Suppressor macrophage treated with lipopolysaccharide for 1 hour (primary cell): ENCODE measurements around the gene TSPYL4.

ENCODE experiments used
- DNase-seq, 3 donors: peaks; one replicate each; pipeline ENCODE4 v3.0.0-alpha.2; 2020 to 2022

TSPYL4 gene

DNA sequence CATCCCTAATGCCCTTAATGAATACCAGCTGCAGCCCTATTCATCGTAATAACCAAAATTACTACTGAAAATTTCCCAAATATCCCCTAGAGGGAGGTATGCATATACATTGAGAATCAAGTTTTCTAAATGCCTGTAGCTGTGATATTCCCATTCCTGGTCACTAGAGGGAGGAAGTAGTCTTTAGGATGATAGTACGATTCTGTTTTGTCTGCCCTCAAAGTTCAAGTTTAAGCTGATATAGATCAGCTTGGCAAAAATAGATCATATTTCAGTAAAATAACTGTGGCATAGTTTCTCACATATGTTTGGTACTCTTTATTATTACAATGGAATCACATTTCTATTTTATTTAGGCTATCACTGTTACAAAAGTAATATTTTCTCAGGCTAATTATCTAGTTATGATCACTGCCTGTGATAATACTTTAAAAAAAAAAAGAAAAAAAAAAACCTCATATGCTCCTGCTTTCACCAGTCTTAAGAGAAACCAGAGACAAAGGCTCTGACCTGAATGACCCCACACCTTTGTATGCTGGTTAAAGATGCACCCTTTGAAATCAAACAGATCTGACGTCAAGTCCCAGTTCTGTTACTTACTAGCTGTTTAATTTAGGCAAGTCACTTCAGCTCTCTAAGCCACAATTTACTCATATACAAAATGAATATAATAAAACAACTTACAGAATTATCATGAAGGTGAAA lies 14.9 kb upstream of the TSPYL4 start:
- DNase-seq: peak; percentile 68 to 89 (median 87)

DNA sequence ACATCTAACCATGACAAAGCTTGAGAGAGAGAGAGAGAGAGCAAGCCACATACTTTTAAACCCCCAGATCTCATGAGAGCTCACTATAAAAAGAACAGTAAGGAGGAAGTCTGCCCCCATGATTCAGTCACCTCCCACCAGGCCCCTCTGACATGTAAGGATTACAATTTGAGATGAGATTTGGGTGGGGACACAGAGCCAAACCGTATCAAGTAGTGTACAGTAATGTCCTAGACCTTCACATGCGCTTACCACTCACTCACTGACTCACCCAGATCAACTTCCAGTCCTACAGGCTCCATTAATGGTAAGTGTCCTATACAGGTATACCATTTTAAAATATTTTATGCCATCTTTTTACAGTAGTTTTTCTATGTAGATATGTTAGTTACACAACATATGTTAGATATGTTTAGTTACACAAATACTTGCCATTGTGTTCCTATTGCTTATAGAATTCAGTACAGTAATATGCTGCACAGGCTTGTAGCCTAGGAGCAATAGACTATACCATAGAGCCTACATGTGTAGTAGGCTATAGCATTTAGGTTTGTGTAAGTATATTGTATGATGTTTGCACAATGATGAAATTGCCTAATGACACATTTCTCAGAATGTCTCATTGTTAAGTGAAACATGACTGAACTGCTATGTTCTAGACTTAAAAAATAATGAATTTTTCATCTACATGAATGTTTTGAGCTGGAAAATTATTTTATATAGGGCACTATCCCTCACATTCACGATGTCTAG lies 14.1 kb upstream of the TSPYL4 start:
- no peak for DNase-seq

DNA sequence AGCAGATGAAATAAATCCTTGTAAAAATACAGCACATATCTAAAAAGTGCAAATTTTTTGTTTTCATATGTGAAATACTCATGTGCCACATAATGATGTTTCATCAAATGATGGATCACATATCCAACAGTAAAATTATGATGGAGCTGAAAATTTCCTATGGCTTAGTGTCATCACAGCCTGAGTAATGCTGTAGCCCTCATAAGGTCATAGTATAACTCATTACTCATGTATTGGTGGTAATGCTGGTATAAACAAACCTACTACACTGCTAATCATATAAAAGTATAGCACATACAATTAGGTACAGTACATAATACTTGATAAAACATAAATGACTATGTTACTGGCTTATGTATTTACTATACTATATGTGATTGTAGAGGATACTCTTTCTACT lies 12.9 kb upstream of the TSPYL4 start:
- DNase-seq: peak in 1 of 3 donors; percentile 36

DNA sequence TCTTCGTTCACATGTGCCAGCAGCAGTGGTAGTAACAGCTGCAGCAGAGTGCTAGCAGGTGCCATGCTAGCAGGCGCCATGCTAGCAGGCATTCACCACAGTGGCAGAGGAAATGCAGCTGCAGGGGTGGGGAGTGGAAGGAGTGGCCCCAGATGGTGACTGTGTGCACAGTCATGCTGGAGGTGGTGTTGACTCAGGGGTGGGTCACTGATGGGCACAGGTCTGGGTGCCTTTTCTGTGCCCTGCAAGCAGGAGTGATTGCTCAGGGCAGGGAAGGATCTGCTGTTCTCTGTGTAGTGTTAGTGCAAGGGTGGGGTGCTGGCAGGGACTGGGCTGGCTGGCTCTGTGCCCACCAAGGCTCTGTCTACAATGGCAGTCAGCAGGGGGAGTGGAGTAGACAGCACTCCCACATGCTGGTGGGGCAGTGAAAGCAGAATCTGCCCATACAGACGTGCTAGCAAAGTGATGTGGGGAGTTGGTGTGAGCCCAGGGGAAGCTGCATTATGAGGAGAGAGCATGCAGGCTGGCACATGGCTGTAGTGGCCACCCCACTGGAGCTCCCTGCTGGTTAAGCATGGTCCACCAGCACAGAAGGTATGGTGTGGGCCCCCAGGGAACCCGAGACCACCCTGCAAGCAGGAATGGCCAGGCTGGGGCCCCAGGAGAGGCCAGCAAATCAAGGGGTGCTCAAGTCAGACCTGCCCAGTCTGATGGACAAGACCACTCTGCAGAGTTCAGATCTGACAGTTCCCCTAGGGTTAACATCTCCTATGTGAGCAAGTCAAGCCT lies 11.4 kb upstream of the TSPYL4 start:
- DNase-seq: no peak

DNA sequence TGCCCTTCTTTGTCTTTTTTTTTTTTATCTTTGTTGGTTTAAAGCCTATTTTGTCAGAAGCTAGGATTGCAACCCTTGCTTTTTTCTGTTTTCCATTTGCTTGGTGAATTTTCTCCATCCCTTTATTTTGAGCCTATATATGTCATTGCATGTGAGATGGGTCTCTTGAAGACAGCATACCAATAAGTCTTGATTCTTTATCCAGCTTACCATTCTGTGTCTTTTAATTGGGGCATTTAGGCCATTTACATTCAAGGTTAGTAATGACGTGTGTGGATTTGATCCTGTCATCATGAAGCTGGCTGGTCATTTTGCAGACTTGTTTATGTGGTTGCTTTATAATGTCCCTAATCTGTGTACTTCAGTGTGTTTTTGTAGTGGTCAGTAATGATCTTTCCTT lies 9.5 kb upstream of the TSPYL4 start:
- DNase-seq: no peak

DNA sequence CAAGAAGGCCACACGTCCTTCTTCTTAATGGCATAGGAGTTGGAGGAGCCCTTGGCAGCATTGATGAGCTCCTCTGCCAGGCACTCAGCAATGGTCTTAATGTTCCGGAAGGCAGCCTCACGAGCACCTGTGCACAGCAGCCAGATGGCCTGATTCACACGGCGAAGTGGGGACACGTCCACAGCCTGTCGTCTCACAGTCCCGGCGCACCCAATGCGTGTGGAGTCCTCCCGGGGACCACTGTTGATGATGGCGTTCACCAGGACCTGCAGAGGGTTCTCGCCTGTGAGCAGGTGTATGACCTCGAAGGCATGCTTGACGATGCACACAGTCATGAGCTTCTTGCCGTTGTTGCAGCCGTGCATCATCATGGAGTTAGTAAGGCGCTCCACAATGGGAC lies 4.6 kb upstream of the TSPYL4 start:
- DNase-seq: no peak

DNA sequence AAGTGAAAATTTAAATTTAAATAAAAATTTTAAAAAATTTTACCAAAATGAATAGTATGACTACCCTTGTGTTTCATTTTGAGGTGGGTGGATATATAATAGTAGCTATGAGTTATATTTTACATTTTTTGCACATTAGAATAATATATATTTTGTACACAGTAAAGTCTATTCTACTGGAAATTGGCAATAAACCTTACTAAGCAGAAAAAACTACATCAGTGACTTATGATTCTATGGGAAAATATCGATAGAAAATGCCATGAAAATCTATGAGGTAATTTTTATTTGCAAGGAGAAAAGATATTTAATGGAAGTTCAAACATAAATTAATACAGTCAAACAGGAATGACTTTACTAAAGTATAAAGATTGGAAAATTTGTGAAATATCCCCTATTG lies 2.8 kb upstream of the TSPYL4 start:
- DNase-seq: no peak

DNA sequence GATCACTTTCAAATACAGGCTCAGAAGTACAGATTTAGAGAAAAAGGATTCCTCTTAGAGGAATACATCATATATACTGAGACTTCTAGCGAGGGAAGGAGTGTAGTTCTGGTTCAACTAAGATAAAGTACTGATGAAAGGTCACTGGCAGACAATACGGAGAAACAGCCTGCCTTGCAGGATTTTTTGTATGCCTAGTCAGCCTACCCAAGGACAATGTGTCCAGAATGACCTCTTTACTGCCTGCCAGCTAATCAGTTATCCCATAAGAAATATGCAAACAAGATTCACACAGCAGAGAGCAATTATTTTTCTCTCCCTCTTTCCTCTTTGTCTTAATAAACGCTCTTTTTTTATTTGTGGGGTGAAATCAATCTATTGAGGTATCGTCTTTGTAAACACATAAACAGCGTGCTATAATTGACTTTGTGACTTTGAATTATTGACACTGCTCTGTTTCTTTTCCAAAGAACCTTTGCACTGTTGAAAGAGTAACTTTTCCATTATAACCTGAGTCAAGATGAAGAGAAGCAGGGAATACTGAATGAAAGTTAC lies 1.4 kb upstream of the TSPYL4 start:
- DNase-seq: no peak

DNA sequence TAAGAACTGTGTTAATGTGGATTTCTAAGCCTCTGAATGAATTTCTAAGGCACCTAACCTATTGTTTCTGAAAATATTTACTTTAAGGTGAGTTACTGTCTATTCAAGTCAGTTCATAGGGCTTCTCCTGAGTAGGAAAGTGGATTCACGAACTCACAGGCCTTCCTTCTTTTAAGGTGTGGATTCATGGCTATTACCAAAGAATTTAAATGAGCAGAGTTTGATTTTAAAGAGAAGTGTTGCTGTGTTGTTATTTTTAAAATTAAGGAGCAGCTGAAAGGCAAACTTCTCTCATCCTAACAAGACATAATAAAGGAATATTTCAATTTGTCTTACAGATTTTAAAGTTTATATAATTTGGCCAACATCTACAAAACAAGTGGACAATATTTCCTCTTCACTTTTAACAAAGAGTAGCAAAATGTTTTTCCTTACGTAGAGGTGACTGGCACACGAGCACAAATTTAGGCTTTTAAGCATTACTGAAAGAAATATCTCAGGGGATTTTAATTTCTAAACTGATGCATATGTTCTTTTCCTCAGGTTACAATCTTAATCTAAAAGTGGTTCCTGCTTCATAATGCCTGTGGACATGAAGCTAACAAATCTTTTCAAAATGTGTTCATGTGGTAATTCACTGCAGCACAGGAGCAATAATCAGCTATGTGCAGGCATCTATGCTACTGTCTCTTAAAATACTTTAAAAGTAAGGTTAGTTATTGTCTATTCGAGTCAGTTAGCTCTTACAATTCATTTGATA lies 602 bp upstream of the TSPYL4 start:
- no peak for DNase-seq

DNA sequence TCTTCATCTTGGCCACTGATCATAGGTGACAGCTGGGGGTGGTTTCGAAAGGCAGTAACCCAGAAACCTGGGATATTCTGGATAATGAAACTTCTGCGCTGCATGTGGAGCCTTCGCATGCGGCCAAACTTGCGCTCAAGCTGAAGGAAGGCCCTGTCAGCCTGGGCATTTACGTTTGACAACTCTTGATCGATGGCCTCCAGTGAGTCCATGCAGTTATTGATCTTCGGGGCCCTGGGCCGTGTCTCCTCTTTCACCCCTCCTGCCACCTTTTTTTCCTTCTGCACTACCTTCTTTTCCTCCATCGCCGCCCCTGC lies 729 bp downstream of the TSPYL4 start:
- no peak for DNase-seq

DNA sequence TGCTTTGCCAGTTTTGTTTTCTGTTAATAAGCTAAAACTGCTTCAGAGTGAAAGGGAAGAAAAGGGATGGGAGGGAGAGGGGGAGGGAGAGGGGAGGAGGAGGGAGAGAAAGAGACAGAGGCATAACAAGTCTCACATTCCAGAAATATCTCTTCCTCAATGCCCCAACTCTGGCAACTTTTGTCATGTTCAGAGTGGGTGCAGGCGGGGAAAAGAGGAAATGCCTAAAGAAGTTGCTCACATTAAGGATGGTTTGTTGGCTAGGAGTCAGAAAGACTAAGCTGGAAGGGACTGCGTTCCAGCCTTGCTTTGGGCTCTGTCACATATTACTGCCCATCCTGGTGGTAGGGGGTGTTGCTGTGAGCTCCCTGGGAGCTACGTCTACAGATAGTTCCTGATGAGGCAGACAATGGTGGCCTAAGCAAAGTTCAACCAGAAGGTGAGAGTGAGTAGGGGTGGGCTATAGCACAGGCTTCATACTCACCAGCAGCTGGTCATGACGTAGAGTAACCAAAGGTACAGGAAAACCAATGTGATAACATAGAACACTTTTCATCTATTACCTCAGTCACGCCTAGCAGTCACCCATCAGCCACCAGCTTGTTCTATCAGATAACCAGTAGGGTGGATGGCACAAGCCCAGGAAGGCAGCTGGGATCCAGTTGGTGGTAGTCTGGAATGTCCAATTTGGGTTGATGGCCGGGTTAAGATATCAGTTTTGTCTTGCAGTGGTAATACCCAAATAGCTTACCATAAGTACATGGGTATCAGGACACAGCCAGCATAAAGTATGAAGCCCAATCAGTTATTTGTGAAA lies 2.1 kb downstream of the TSPYL4 start:
- peak; percentile 24 to 46 (median 44) for DNase-seq

DNA sequence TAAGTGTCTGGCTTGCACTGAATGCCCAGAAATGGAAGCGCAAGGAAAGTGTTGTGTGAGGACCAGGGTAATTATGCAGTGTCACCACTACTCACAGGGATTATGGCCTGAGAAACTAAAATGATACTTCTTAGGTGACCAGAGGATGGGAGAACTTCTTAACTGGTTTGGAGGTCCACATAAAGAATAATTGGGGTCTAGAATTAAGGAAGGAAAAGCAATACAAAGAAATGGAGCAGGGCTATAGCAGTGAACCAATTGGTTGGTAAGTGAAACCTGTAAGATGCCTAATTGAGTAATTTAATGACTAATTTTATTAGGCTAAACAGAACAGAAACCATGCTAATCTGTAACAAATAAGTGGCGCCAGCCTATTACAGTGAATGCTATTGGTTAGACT lies 5.3 kb downstream of the TSPYL4 start:
- no peak for DNase-seq

DNA sequence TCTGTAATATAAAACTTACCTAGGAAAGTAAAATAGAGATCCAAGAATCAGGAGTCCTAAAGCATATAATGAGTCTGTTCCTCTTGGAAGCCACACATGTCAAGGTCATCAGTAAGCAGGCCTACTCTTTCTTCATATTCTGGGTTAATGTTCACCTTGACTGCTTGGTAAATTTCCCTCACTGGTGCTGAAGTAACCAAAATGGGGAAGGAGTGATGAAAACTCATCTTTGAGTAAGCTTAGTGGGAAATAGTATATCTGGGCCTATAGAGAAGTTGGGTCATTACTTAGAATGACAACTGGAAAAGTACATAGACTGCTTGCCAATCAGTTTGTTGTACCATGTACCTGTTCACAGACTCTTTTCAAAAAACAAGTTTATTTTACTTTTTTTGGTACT lies 6.6 kb downstream of the TSPYL4 start:
- no peak for DNase-seq

DNA sequence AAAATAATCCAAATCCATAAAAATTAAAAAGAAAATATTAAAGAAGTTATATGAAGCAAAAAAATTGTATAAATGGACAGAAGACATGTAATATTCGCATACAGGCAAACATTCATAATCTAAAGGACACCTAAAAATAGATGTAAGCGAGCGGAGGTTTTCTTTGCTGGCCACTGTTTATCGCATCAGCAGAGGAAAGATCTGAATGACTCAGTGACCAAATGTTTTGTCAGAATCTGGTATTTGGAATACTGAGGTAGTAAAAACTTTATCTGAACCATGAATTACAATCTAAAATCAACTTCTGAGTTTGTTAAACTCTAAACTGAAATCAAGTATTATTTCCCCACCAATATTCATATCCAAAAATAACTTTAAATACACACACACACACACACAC lies 7.8 kb downstream of the TSPYL4 start:
- no peak for DNase-seq

DNA sequence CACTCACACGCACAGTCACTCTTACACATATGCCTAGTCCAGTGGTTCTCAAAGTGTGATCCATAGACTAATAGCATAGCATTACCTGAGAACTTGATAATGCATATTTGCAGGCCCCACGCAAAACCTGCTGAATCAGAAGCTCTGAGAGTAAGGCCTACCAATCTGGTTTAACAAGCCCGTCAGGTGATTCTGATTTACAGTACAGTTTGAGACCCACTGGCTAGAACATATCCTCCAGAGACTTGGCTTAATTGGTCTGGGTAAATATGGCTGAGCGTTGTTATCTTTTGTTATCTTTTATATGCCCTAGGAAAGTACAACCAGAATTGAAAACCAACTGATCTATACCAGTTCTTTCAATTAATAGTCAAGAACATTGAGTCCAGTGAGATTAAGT lies 9.6 kb downstream of the TSPYL4 start:
- no peak for DNase-seq

DNA sequence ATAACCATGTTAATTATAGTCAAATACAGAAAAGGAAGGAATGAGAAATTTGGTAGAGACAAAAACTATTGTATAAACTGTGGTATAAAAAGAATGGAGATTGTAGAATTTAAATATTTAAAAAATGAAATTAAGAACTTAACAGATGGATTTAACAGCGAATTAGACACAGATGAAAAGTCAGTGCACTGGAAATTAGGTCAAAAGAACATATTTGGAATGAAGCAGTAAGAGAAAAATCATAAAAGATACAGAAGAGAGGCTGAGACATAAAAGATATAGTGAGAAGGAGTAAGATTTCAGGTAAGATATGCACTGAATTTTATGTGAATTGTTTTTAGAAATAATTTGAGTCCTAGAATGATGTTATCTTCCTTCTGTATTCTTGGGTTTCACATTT lies 14.0 kb downstream of the TSPYL4 start:
- no peak for DNase-seq

DNA sequence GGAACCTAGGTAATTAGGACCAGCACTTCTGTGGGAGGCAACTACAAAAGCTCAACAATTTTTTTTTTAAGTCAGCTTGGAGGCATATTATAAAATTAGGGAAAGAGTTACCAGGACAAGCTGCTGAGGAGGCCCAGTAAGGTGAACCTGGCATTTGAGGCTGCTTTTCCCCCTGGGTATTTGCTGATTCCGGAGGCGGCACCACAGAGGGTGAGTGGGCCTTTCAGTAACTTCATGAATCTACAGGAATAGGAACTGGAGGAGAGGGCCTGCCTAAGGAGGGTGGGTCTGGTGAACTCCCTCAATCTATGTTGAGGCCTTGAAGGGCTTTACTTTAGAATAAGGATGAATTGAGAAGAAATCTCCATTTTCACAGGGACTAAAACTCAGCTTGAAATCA lies 14.6 kb downstream of the TSPYL4 start:
- no peak for DNase-seq

DNA sequence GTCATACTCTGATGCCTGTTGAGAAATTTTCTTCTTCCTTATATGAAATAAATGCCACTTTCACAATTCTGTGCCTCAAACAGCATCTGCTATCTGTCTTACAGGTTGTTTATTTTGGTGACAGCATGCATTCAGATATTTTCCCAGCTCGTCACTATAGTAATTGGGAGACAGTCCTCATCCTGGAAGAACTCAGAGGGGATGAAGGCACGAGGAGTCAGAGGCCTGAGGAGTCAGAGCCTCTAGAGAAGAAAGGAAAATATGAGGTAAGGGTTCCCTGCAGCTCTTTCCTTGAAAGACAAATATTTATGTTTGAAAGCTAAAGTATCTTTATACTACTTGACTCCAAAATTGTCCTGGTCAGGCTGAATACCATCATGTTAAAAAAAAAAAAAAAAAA lies 15.8 kb downstream of the TSPYL4 start:
- no peak for DNase-seq

DNA sequence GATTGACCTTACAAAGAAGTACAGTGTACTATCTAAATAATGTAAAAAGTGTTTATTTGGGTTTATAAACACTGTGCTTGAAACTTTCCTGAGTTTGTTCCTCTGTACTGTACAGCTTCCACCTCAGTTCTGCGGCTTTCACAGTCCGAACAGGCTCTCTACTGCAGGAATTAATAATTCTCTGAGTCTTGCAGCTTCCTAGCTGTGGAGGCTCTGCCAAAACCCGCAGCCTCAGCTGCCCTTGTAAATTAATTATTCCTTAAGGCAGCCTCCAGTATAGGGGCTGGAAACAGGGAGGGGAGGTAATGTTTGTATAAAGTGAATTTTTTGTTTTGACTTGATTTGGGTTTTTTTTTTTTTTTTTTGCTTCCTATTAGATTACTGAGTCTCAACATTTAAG lies 19.2 kb downstream of the TSPYL4 start:
- no peak for DNase-seq

DNA sequence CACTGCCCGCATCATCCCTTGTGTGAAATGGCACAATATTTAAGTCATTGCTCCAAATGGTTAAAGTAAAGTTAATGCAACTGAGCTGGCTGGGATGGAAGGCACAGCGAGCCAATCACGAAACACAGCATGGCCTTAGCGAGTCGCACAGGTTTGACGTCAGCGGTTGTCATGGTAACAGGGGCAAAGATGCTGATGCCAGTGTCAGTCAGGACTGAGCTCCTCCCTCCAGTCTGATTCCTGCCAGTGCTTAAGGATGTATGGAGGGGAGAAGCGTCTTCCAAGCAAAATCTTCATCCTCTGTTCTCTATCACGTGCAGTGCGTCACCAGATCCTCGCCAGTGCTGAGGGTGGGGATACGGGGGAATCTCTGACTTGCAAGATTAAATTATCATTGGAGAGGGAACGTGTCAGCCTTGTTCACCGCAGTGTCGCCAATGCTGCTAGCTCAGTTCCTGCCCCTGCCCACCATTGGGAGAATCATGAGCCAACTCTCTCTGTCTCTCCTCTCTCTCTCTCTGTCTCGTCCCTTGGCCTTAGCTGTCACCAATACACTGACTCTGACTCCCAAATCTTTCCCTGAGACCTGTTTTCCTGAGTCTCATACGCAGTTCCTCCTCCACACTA lies 24.5 kb downstream of the TSPYL4 start:
- DNase-seq: no peak

DNA sequence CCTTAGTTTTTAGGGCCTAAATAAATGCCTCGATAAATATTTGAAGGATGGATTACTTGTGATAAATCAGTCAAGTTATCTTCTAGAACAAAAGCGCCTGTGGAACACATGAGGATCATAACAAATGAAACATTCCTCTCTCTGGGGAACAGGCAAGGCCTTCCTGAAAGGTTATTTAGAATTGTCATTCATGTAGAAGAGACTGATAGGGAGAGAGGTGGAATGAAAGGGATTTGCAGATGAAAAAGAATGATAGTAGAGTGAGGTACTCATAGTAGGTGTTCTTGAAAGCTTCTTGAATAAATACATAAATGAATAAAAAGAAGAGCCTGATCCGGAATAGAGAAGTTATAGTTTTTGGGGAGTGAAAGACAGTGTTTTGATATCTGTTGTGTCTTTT lies 30.5 kb downstream of the TSPYL4 start:
- no peak for DNase-seq

DNA sequence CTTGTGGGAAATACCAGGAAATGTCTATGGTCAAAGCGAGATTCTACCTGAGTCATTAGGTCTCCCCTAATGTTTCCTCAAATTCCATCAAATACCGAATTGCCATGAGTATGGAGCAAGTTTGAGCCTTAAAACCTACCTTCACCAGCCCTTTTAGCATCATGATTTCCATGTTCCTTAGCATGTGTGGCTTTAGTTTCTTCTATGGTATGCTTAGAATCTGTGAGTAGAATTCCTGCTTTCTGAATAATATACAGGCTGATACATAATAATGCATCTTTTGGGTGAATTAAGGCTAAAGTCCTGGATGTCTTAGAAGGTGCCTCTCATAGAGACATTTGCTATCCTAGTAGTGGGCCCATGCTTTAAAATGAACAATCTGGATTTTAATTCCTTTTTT lies 32.0 kb downstream of the TSPYL4 start:
- no peak for DNase-seq
